ENCODE measurements around the gene CTBP2. TPM values are rescaled to one million over a fixed set of nuclear protein-coding genes. Genes with fewer than 3 reads are reported as not detected.

Gene CTBP2
- total RNA-seq, 6 experiments from 2014 or later, result 3.2 to 8.2 (median 5.4) TPM

- TF ChIP-seq CTCF (IDR thresholded peaks at IDR 0.05) (no peak), POLR2A (IDR thresholded peaks at IDR 0.05) (no peak)
- WGBS (ENCODE audit: insufficient coverage, low coverage, low lambda C conversion rate, missing lambda C conversion rate), result 86% methylated on average over 9 of the region's 11 CpGs
- Histone ChIP-seq H3K4me3 (no peak overlapping the region), H3K9me3 (no peaks in the 10 kb centered on the region), H3K27me3 (no peaks in the 10 kb centered on the region), H3K27ac (no peak overlapping the region), H3K4me1 (no peaks in the 10 kb centered on the region), H3K36me3 (no peaks in the 10 kb centered on the region)
- intact Hi-C loops (cut with DNase I), result no loop called here
- DNase-seq, result no peak
- ATAC-seq, result no peak
Observed at GRCh38 chr10:125071008-125071407, 89.4 kb downstream of the CTBP2 start.

- Histone ChIP-seq H3K27ac (no peak overlapping the region), H3K4me1 (peaks cover 0 to 8% (median 0%) of the 10 kb centered on the region in 4 donors), H3K36me3 (no peaks in the 10 kb centered on the region), H3K27me3 (no peaks in the 10 kb centered on the region), H3K9me3 (no peaks in the 10 kb centered on the region), H3K4me3 (no peak overlapping the region)
- TF ChIP-seq CTCF (IDR thresholded peaks at IDR 0.05) (no peak), POLR2A (IDR thresholded peaks at IDR 0.05) (no peak)
- 19% methylated on average over 2 of the region's 2 CpGs for WGBS (ENCODE audit: insufficient coverage, low coverage, low lambda C conversion rate, missing lambda C conversion rate)
- DNase-seq (no peak), ATAC-seq (no peak)
- intact Hi-C loops (cut with DNase I), result no loop called here
Observed at GRCh38 chr10:125068406-125068805, 92.0 kb downstream of the CTBP2 start.

DNA sequence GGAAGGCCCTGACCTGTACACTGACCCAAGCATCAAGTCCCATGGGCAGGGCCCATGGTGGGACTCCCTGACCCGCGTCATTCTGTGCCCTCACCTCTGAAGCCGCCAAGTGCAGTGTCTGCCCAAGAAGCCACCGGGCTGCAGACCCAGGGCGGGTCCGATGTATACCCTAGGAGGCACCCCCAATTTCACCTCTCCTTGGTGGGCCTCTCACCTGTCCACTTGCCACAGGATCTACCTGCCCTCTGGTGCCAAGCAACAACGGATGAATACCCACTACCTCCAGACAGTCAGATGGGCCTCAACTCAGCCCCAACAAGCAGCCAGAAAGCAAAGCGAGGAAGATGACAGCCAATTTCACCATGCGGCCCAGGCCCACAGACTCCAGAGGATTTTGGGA lies 92.6 kb downstream of the CTBP2 start:
- Histone ChIP-seq H3K9me3 (no peaks in the 10 kb centered on the region), H3K27ac (no peak overlapping the region), H3K4me3 (no peak overlapping the region), H3K4me1 (peaks cover 0 to 12% (median 0%) of the 10 kb centered on the region in 4 donors), H3K27me3 (no peaks in the 10 kb centered on the region), H3K36me3 (no peaks in the 10 kb centered on the region)
- ATAC-seq, result no peak
- DNase-seq, result no peak
- TF ChIP-seq POLR2A (IDR thresholded peaks at IDR 0.05) (no peak), CTCF (IDR thresholded peaks at IDR 0.05) (no peak)
- intact Hi-C loops (cut with DNase I), result no loop called here
- 75% methylated on average over 2 of the region's 9 CpGs for WGBS (ENCODE audit: insufficient coverage, low coverage, low lambda C conversion rate, missing lambda C conversion rate)

DNA sequence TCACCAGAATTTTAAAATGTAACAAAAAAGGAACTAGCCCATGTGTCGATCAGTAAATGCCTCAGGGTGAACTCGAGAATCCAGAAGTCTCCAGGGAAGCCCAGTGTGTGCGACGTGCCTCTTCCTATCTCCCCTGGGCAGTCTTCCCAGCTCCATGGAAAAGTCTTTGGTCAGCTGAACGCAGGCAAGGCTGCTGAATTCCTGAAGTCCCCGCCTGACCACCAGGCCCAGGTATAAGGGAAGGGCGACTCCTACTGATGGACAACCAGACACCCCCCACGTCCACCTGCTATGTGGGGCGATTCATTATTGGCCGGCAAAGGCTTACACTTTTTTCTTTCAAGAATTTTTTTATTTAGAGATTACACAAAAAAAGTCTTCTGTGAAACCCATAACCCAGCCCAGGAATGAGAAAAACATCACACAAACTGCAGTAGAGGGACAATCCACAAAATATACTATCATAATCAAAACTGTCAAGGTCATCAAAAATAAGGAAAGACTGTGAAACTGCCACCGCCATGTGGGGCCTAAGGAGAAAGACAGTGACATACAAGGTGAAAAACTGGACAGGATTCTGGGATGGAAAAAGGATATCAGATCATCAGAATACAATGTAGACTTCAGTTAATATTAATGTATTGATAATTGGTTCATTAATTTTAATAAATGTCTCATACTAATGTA lies 93.5 kb downstream of the CTBP2 start:
- WGBS (ENCODE audit: insufficient coverage, low coverage, low lambda C conversion rate, missing lambda C conversion rate), result 58% methylated on average over 8 of the region's 11 CpGs
- Histone ChIP-seq H3K4me1 (peaks cover 0 to 12% (median 0%) of the 10 kb centered on the region in 4 donors), H3K4me3 (no peak overlapping the region), H3K9me3 (no peaks in the 10 kb centered on the region), H3K36me3 (no peaks in the 10 kb centered on the region), H3K27me3 (no peaks in the 10 kb centered on the region), H3K27ac (no peak overlapping the region)
- ATAC-seq, result peak in 3 of 4 donors; percentile 41 to 61 (median 58)
- TF ChIP-seq CTCF (IDR thresholded peaks at IDR 0.05), result no peak
- no peak for DNase-seq
- intact Hi-C loops (cut with DNase I), result no loop called here

Data from right lobe of liver (tissue), 6 donors.